Neural crest cell (in vitro differentiated cells): ENCODE data around the gene IGSF23. TPM values are rescaled to one million over a fixed set of nuclear protein-coding genes. Genes with fewer than 3 reads are reported as not detected.
"Not testable (repeated sequence)": the region's sequence is repeated elsewhere in the genome, so short reads cannot be mapped to it uniquely, and the experiment has no call there.

Experiments
- DNase-seq: peaks from one replicate; pipeline ENCODE4 v3.0.0; 2021; ENCODE audit warnings: low read depth, mixed read lengths, low spot score
- H3K27ac Mint-ChIP-seq: one replicate; pipeline ENCODE4 v1.8.0; 2021; ENCODE audit warnings: mild to moderate bottlenecking, mixed read lengths; ENCODE audit not compliant: unreplicated experiment
- H3K27me3 Mint-ChIP-seq: 2 replicates; pipeline ENCODE4 v1.8.0; 2021; ENCODE audit warnings: low read depth, mild to moderate bottlenecking, mixed read lengths
- H3K36me3 Mint-ChIP-seq: 2 replicates; pipeline ENCODE4 v1.8.0; 2021; ENCODE audit warnings: low read depth, mild to moderate bottlenecking, mixed read lengths
- H3K4me1 Mint-ChIP-seq: 2 replicates; pipeline ENCODE4 v1.8.0; 2021; ENCODE audit warnings: mixed read lengths
- H3K4me3 Mint-ChIP-seq: one replicate; pipeline ENCODE4 v1.8.0; 2021; ENCODE audit warnings: mild to moderate bottlenecking, mixed read lengths
- H3K9me3 Mint-ChIP-seq: 2 replicates; pipeline ENCODE4 v1.8.0; 2021; ENCODE audit warnings: mixed read lengths
- total RNA-seq: library from RNA; stranded (reverse); gene quantifications from 2 replicates; pipeline ENCODE4 v1.2.1, GENCODE V29; 2021
- TF ChIP-seq, protein P1 (sequence below): fragments of 200-600 bp; sonication (generic); conservative IDR thresholded peaks from 2 replicates; pipeline ENCODE4 v1.5.0; 2021; ENCODE audit warnings: antibody characterized with exemption, mild to moderate bottlenecking

IGSF23 gene
- total RNA-seq, 1 donor from 2014 or later = not detected

GRCh38 chr19:44668985-44669764, 55.8 kb downstream of the IGSF23 start:
- Mint-ChIP-seq H3K27me3 (no peaks in the 10 kb centered on the region), H3K27ac (no peak overlapping the region), H3K4me3 (no peak overlapping the region), H3K36me3 (no peaks in the 10 kb centered on the region), H3K9me3 (no peaks in the 10 kb centered on the region), H3K4me1 (no peaks in the 10 kb centered on the region)
- DNase-seq = no peak
- TF ChIP-seq, protein P1, sequence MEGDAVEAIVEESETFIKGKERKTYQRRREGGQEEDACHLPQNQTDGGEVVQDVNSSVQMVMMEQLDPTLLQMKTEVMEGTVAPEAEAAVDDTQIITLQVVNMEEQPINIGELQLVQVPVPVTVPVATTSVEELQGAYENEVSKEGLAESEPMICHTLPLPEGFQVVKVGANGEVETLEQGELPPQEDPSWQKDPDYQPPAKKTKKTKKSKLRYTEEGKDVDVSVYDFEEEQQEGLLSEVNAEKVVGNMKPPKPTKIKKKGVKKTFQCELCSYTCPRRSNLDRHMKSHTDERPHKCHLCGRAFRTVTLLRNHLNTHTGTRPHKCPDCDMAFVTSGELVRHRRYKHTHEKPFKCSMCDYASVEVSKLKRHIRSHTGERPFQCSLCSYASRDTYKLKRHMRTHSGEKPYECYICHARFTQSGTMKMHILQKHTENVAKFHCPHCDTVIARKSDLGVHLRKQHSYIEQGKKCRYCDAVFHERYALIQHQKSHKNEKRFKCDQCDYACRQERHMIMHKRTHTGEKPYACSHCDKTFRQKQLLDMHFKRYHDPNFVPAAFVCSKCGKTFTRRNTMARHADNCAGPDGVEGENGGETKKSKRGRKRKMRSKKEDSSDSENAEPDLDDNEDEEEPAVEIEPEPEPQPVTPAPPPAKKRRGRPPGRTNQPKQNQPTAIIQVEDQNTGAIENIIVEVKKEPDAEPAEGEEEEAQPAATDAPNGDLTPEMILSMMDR = no peak

GRCh38 chr19:44670027-44670426, 56.7 kb downstream of the IGSF23 start:
- not testable (repeated sequence) for H3K36me3 Mint-ChIP-seq, H3K9me3 Mint-ChIP-seq, H3K27ac Mint-ChIP-seq, H3K27me3 Mint-ChIP-seq, H3K4me3 Mint-ChIP-seq, H3K4me1 Mint-ChIP-seq, DNase-seq

DNA sequence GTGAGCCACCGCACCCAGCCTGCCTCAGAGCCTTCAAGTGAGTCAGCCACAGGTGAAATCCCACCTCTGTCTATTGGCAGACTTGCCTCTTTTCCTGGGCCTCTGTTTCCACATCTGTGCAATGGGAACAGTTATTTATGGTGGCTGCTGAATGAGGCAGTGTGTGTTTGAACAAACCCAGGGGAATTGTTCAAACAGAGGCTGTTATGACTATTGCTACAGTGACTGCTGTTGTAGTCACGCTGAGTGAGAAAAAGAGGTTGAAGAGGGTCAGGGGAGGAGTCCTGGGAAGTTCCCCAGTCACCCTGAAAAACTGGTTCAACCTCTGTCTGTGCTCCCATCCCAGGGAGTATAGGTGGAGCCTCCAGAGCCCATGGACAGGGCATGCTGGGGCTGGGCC, 58.0 kb downstream of the IGSF23 start, which contains the start of gene CEACAM19:
Gene CEACAM19, plus strand, starts transcription at position 83 of the 400 bp plus-strand sequence. CDS start 450 bp downstream, outside the sequence.
- Mint-ChIP-seq H3K9me3 (no peaks in the 10 kb centered on the region), H3K36me3 (no peaks in the 10 kb centered on the region)

GRCh38 chr19:44672226-44672625, 58.9 kb downstream of the IGSF23 start:
- no peak for DNase-seq
- Mint-ChIP-seq H3K27ac (no peak overlapping the region), H3K4me1 (peaks cover 4% of the 10 kb centered on the region), H3K27me3 (no peaks in the 10 kb centered on the region), H3K4me3 (no peak overlapping the region), H3K9me3 (no peaks in the 10 kb centered on the region), H3K36me3 (no peaks in the 10 kb centered on the region)
- TF ChIP-seq, protein P1 = no peak

More for the DNA sequence above, 58.0 kb downstream of the IGSF23 start, which contains the start of gene CEACAM19:
- no peaks in the 10 kb centered on the region for H3K4me1 Mint-ChIP-seq
- H3K27ac Mint-ChIP-seq = no peak within 1 kb of the TSS
- TF ChIP-seq, protein P1 = no peak
- no peaks in the 10 kb centered on the region for H3K27me3 Mint-ChIP-seq
- DNase-seq = no peak
- no peak within 1 kb of the TSS for H3K4me3 Mint-ChIP-seq

DNA sequence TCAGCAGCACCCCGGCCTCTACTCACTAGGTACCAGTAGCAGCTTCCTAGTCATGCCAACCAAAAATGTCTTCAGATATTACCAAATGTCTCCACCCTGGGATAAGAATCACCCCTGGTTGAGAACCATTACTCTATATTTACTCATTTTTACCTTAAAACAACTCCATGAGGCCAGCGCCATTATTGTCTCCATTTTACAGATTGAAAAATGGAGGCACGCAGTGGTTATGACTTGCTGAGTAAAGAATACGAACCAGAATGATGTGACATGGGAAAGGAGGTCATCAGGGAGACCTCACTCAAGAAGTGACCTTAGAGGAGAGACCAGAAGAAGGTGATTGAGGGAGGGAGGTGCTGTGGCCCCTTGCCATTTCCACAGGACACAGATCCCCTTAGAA, 60.1 kb downstream of the IGSF23 start:
- Mint-ChIP-seq H3K9me3 (no peaks in the 10 kb centered on the region), H3K27ac (no peak overlapping the region), H3K27me3 (no peaks in the 10 kb centered on the region), H3K4me1 (peaks cover 8% of the 10 kb centered on the region), H3K36me3 (no peaks in the 10 kb centered on the region), H3K4me3 (no peak overlapping the region)
- TF ChIP-seq, protein P1 = no peak
- no peak for DNase-seq

GRCh38 chr19:44675521-44675920, 62.2 kb downstream of the IGSF23 start:
- H3K36me3 Mint-ChIP-seq = no peaks in the 10 kb centered on the region
- no peaks in the 10 kb centered on the region for H3K9me3 Mint-ChIP-seq
- TF ChIP-seq, protein P1 = no peak
- peaks cover 8% of the 10 kb centered on the region for H3K4me1 Mint-ChIP-seq
- no peak overlapping the region for H3K27ac Mint-ChIP-seq
- DNase-seq = no peak
- no peak overlapping the region for H3K4me3 Mint-ChIP-seq
- no peaks in the 10 kb centered on the region for H3K27me3 Mint-ChIP-seq
